Activated CD4-positive, alpha-beta T cell treated with anti-CD3 and anti-CD28 coated beads, Interleukin-2, Interleukin-4, amounts not matched to agents 100 ng/mL and 50 ng/mL, durations not matched to agents 16 hours and 8 hours (primary cell): ENCODE data around the gene UBE2L3.
"Not testable (repeated sequence)": the region's sequence is repeated elsewhere in the genome, so short reads cannot be mapped to it uniquely, and the experiment has no call there.

Experiments used
- DNase-seq: peaks from one replicate; pipeline ENCODE4 v3.0.0-alpha.2; 2020; ENCODE audit warnings: low spot score

UBE2L3 gene

DNA sequence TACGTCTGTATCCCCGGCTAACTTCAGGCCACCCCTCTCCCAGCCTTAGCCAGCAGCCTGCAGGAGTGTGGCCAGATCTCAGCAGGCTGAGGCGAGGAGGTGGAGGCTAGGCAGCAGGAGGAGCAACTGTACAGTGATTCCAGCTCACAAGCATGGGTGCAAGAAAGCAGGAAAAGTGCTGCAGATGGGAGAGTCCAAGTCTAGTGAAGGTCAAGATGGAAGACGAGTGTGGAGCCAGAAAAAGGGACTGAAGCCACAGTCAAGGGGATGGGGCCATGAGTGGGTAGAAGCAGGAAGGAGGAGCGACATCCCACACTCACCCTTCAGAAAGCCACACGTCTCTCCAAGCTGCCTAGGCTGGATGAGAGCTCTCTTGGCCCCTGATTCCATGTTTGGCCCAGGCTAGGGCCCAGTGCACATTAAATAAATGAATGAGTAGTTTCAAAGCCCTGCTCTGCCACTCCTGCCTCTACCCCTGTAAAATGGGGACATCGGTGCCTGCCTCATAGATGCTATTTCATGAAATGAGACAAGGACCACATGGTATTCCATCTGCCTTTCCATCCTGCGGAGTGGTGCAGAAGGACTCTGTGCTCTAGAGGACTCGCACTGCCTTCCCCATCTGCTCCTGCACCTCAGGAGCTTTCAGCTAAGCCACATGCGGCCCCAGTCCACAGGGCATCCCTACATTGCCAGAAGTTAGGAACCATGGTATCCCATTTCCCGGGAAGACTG lies 59.4 kb downstream of the UBE2L3 start:
- no peak for DNase-seq

DNA sequence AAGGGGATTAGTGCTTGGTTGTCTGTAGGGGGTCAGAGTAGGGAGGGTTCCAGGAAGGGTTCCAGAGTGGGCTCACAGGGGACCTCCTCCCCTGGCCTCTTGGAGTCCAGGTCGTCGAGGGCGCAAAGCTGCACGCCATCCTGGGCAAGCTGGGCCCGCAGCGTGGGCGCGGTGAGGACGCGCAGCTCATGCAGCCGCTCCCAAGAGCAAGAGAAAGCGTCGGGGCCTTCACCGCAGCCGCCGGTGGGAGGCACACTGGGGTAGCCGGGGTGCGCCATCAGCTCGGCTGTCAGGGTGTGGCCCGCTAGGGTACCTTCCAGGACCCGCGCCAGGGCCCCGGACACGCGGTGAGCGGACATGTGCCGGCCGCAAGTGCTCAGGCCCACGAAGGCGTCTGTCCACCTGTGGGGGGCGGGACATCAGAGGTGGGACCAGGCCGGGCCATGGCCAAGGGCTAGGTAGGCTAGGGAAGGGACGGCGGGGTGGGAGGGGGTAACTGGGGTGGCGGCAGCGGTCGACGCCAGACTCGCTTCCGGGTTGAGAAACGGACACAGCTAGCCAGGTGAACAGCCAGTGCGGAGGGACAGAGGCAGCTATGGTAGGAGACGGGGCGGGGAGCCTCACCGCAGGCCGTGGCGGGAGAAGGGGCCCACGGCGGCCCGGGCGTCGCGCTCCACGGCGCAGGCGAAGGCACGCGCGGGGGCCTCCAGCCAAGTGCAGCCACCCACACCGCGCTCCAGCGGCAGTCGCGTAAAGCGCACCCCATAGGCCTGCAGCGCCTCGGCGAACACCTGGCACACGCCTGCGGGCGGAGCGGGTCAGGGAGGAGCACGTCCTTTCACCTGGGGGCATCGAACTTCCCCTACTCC lies 61.1 kb downstream of the UBE2L3 start:
- no peak for DNase-seq

DNA sequence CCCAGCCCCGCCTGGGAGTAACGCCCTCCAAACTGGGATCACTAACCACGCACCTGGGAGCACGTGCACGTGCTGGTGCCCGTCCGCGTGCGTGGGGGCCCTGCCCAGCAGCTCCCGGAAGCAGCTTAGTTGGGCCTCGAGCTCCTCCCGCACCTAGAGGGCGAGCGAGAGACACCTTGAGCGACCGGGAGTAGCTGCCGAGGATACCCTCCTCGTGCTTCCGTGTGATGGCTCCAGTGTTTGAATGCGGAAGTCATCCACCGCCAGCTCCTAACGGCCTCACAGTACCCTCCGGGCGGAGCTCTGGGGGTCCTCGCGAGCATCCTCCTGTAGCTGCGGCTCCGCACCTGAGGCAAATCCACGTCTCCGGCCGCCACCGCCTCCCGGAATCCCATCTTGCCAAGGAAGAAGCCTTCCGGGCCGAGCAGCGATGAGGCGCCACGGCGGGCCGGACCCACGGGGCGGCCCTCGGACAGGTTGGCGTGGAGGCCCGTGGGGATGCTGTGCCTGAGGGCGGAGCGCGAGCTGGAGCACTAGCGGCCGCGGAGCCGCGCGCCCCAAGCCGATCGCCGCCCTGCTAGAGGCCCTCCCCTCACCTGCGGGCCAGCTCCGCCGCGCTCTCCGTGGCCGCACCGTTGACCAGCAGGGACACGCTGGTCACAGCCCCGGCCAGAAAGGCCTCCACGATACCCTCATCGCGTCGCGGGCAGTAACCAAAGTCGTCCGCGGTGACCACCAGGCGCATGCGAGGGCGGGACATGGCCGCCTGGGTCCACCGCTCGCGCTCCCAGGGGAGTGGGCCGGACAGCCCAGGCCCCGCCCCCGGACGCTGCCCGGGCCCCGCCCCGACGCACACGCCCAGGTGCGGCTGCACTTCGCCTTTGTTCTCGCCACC lies 62.0 kb downstream of the UBE2L3 start, which contains the start of gene YDJC:
TSS of gene YDJC (minus strand) at position 768 of the 895 bp plus-strand sequence. CDS start at position 760, 8 bp downstream.
- DNase-seq = peak; percentile 97

- no peak for DNase-seq
These were observed 63.5 kb downstream of the UBE2L3 start for GRCh38 chr22:21631025-21631424.

DNA sequence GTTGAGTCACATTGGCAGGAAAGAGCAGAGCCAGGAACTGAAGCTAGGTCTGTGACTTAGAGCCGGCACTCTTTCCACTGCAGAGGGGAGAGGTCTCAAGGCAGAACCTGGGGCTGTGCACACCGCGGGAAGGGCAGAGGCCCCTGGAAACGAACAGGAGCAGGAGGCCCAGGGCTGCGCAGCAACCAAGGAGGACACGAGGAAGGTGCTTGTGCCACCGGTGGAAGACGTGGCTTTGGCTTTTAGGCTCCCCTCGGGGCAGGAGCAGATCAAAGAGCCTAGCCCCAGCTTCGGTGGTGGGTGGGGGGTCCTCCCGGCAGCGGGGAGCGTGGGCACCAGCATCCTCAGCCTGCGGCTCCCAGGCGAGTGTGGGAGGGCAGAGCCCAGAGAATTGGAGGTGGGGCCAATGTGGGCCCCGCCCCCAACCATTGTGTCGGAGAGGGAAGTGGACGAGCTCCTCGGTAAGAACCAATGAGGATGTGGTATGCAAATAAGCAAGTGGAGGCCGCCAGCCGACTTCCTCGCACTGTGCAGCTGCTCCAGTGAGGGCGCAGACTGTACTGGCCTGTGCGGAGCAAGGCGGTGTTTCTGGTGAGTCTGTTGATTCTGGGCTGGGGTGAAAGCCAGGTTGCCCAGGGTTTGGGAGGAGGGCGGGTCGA lies 64.9 kb downstream of the UBE2L3 start, which contains the start of gene CCDC116:
TSS of gene CCDC116 (plus strand) at position 524 of the 659 bp plus-strand sequence. CDS start 422 bp downstream, outside the sequence.
- DNase-seq = peak; percentile 61

DNA sequence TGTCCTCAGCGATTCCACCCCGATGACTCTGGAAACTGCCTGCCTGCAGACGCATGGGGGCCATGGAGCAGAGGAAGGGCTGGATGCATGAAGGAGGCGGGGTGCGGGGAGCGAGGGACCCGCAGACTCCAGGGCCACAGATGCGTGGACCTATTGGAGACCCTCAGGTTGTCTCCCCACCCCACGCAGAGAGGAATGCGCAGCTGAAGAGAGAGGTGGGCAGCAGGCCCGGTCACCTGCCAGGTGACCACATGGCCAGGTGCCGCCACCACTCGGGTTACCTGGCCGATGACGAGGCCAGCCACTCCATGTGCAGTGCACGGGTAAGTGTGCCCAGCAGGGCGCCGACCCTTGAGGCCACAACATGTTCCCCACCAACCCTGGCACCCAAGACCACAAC lies 65.4 kb downstream of the UBE2L3 start:
- DNase-seq = no peak

GRCh38 chr22:21633481-21633880 lies 66.0 kb downstream of the UBE2L3 start:
- DNase-seq = no peak

- no peak for DNase-seq
These were observed 66.6 kb downstream of the UBE2L3 start for GRCh38 chr22:21634081-21634480.

DNA sequence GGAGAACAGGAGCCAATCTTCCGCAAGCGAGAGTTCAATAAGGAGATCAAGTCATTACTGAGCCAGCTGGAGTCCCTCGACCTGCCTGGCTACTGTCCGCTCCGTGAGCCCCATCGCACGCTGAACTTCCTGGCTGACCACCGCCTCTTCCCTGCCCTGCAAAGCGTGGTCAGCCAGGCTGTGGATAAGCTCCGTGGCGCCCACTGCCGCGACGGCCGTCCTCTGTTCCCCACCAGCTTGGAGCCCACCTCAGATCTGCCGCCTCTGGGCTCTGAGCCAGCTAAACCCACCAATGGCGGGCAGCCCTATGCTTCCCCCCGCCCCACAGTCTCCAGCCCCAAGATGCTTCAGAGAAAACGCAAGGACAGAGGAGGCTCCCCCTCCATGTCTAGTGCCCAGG lies 67.3 kb downstream of the UBE2L3 start:
- no peak for DNase-seq

GRCh38 chr22:21635771-21636510 lies 68.4 kb downstream of the UBE2L3 start:
- no peak for DNase-seq

- DNase-seq = no peak
These were observed 69.2 kb downstream of the UBE2L3 start for GRCh38 chr22:21636629-21637218.

GRCh38 chr22:21637450-21637849 lies 69.9 kb downstream of the UBE2L3 start:
- not testable (repeated sequence) for DNase-seq

DNA sequence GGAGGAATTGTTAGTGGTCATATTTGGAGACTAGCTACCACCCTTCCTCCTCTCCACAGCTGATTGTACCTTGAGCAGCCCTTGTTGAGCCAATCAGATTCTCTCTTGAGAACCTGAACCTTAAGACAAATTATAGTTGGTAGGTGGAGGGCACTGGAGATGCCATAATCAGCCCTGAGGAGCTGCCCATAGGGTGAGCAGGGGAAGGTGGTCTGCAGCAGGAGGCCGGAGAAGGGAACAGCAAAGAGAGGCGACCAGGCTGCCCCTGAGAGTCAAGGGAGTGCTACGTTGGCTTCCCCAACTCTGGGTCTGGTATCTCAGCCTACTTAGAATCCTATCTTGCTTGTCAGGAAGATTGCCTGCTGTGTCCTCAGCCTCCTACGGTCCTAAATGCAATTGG lies 71.8 kb downstream of the UBE2L3 start:
- no peak for DNase-seq

DNA sequence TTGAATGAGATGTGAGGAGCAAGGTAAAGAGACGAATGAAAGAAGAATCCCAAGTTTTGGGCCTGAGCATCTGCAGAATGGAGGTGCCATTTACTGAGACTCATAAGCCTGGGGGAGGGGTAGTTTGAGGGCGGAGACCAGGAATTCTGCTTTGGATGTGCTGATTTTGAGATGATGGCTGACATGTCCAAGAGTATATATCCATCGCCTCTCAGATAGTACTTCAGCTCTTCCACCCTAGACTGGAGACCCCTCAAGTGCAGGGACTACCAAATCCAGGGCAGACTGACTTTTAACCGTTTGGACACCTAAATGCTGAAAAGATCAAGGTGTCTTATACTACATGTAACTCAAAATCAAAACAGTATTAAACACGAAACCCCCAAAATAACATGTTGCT lies 73.3 kb downstream of the UBE2L3 start:
- DNase-seq = no peak

DNA sequence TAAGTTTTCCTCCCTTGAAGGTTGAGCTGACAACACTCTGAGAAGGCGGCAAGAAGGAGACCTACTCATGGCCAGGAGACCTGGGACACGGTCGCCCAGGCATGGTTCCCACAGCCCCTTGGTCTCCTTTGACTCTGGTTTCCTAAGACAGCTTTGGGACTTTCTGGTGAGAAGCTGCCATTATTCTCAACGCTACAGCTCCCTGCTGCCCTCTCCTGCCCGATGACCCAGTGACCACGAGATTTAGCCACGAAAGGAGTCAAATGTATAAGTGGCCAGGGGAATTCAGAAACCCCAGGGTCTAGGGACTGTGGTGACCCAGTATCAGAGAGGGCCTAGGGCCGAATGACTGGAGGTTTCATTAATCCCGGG lies 73.9 kb downstream of the UBE2L3 start:
- DNase-seq = no peak

- peak; percentile 99 for DNase-seq
These were observed 74.5 kb downstream of the UBE2L3 start, which contains the start of gene SDF2L1 for GRCh38 chr22:21641789-21642583. Gene SDF2L1, plus strand, starts transcription at chr22:21642302. Its CDS starts 35 bp downstream, at chr22:21642337.

GRCh38 chr22:21642584-21643448 lies 75.3 kb downstream of the UBE2L3 start:
- peak; percentile 72 for DNase-seq
